Keratinocyte (primary cell): Measurements from ENCODE around the gene RASAL2. TPM values are rescaled to one million over a fixed set of nuclear protein-coding genes. Genes with fewer than 3 reads are reported as not detected.

Experiments
- DNase-seq: peaks from one replicate; pipeline ENCODE4 v3.0.0-alpha.2; 2011; ENCODE audit warnings: low read depth, missing footprints, low spot score
- FAIRE-seq: peaks from 2 replicates; lab custom pipeline; 2011; peaks lifted over from hg19 to GRCh38; lab: Jason Lieb, UNC
- H2AFZ ChIP-seq: 2 replicates; pipeline ENCODE4 v1.6.0; 2012; ENCODE audit warnings: low read length, control low read depth, inconsistent platforms; ENCODE audit not compliant: control insufficient read depth
- H3K27ac ChIP-seq: 2 replicates; pipeline ENCODE4 v1.5.1; 2011; ENCODE audit warnings: low read length; ENCODE audit not compliant: control insufficient read depth, insufficient read depth
- H3K27me3 ChIP-seq: 3 replicates; pipeline ENCODE4 v1.6.0; 2011; ENCODE audit warnings: low read length; ENCODE audit not compliant: control insufficient read depth, insufficient read depth; ENCODE audit errors: extremely low read depth
- H3K36me3 ChIP-seq, 2 experiments: 2 replicates in 1 of 2; 3 replicates in 1 of 2; pipeline ENCODE4 v1.5.1; 2011; ENCODE audit warnings: low read length in 2 of 2, mild to moderate bottlenecking in 1 of 2; ENCODE audit not compliant: control insufficient read depth in 2 of 2, insufficient read depth in 2 of 2; ENCODE audit errors: extremely low read depth in 1 of 2
- H3K4me1 ChIP-seq: 3 replicates; pipeline ENCODE4 v1.5.1; 2011; ENCODE audit warnings: low read length; ENCODE audit not compliant: control insufficient read depth, insufficient read depth; ENCODE audit errors: extremely low read depth
- H3K4me2 ChIP-seq: 3 replicates; pipeline ENCODE4 v1.6.0; 2011; ENCODE audit warnings: low read depth, low read length; ENCODE audit not compliant: control insufficient read depth, insufficient read depth; ENCODE audit errors: extremely low read depth
- H3K4me3 ChIP-seq, 3 experiments: fragments of 200-600 bp in 1 of 3; sonication (generic) in 1 of 3; 2 replicates in 2 of 3; 3 replicates in 1 of 3; pipeline ENCODE4 v1.5.1; 2011 to 2016; ENCODE audit warnings: low read length in 3 of 3, mild to moderate bottlenecking in 3 of 3, control low read depth in 2 of 3, inconsistent platforms in 1 of 3, low read depth in 1 of 3, mixed read lengths in 1 of 3, mixed run types in 1 of 3, moderate library complexity in 1 of 3; ENCODE audit not compliant: control insufficient read depth in 2 of 3, insufficient read depth in 2 of 3; ENCODE audit errors: extremely low read depth in 1 of 3
- H3K79me2 ChIP-seq: 2 replicates; pipeline ENCODE4 v1.6.0; 2012; ENCODE audit warnings: low read length; ENCODE audit not compliant: control insufficient read depth, insufficient read depth
- H3K9ac ChIP-seq: 3 replicates; pipeline ENCODE4 v1.6.0; 2011; ENCODE audit warnings: low read length; ENCODE audit not compliant: control insufficient read depth, insufficient read depth; ENCODE audit errors: extremely low read depth
- H3K9me1 ChIP-seq: 3 replicates; pipeline ENCODE4 v1.6.0; 2011; ENCODE audit warnings: low read length; ENCODE audit not compliant: control insufficient read depth, insufficient read depth; ENCODE audit errors: extremely low read depth
- H3K9me3 ChIP-seq: 2 replicates; pipeline ENCODE4 v1.5.1; 2012; ENCODE audit warnings: low read depth, low read length; ENCODE audit not compliant: control insufficient read depth
- H4K20me1 ChIP-seq: 3 replicates; pipeline ENCODE4 v1.6.0; 2011; ENCODE audit warnings: low read length; ENCODE audit not compliant: control insufficient read depth, insufficient read depth; ENCODE audit errors: extremely low read depth
- CTCF ChIP-seq, 3 experiments: IDR thresholded peaks in 1 of 3; conservative IDR thresholded peaks in 1 of 3; optimal IDR thresholded peaks in 1 of 3; 2 replicates in 2 of 3; 3 replicates in 1 of 3; pipeline versions ENCODE3 to v1.5.1; 2011; ENCODE audit warnings: low read length in 3 of 3, mild to moderate bottlenecking in 3 of 3, moderate library complexity in 2 of 3, control low read depth in 1 of 3, inconsistent platforms in 1 of 3; ENCODE audit not compliant: insufficient read depth in 2 of 3; ENCODE audit errors: extremely low read depth in 1 of 3
- EZH2 ChIP-seq: IDR thresholded peaks from one replicate; pipeline ENCODE4 v1.6.1; 2012; ENCODE audit warnings: inconsistent platforms, mild to moderate bottlenecking, low read length, moderate library complexity
- dilution Hi-C: fragments of 300-500 bp; cut with MboI; formaldehyde crosslinking; loops from one replicate; pipeline ENCODE4 v1.7.0; 2020; ENCODE audit warnings: low sequenced_read_pairs; ENCODE audit not compliant: extremely low pct_ligation_motif_present
- polyA plus RNA-seq, 5 experiments: library from polyadenylated mRNA; depleted of rRNA in 3 of 5; stranded (reverse) in 3 of 5; stranded (forward) in 1 of 5; unstranded in 1 of 5; fragments of >200 nt; gene quantifications; 1 replicate in 1 of 5; 2 replicates in 3 of 5; 3 replicates in 1 of 5; pipeline versions ENCODE4 v1.2.1 to v1.2.3, GENCODE V29; 2011 to 2012; ENCODE audit warnings: missing spikeins in 2 of 5, low read depth in 1 of 5, low replicate concordance in 1 of 5

RASAL2 gene
- polyA plus RNA-seq, 1 donor (not counting 4 experiments of a cell fraction or from before 2014, with no cell fraction given), result 27.2 TPM

DNA sequence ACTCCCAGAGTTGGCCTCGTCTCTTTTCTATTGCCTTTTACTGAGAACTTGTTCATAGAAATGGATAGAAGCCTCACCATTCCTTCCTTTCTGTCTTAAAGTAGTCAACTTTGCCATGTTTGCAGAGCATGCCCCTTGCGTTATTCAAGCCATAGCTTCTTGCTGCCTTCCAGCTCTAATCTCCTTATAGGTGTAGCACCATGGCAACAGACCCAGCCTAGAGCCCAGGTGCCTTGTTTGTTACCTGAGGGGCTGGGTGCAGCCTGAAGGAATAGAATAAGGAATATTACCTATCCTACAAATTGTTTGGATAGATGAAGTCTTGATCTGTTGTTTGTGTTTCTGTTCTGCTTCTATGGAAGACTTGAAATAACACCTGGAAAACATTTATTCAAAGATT lies 343.0 kb downstream of the RASAL2 start:
- H4K20me1 ChIP-seq, result no peaks in the 10 kb centered on the region
- H3K9me1 ChIP-seq, result no peaks in the 10 kb centered on the region
- H3K27me3 ChIP-seq, result no peaks in the 10 kb centered on the region
- H3K9ac ChIP-seq, result no peak overlapping the region
- no peak overlapping the region for H3K27ac ChIP-seq
- no peaks in the 10 kb centered on the region for H3K79me2 ChIP-seq
- dilution Hi-C loops, result no loop called here
- H3K4me1 ChIP-seq, result peaks cover 25% of the 10 kb centered on the region
- no peaks in the 10 kb centered on the region for H3K9me3 ChIP-seq
- peaks cover 0 to 7% of the 10 kb centered on the region in 2 experiments for H3K36me3 ChIP-seq
- no peak overlapping the region for H2AFZ ChIP-seq
- FAIRE-seq (no peak), DNase-seq (no peak)
- TF ChIP-seq EZH2, result no peak
- no peak for TF ChIP-seq CTCF (optimal IDR thresholded peaks at IDR 0.05 in 1 of 3, IDR thresholded peaks at IDR 0.05 in 1 of 3, conservative IDR thresholded peaks at IDR 0.05 in 1 of 3; ENCODE audit: extremely low read depth in 1 of 3, insufficient read depth in 2 of 3, low read length in 3 of 3)
- no peak overlapping the region for H3K4me2 ChIP-seq
- no peak overlapping the region for H3K4me3 ChIP-seq

DNA sequence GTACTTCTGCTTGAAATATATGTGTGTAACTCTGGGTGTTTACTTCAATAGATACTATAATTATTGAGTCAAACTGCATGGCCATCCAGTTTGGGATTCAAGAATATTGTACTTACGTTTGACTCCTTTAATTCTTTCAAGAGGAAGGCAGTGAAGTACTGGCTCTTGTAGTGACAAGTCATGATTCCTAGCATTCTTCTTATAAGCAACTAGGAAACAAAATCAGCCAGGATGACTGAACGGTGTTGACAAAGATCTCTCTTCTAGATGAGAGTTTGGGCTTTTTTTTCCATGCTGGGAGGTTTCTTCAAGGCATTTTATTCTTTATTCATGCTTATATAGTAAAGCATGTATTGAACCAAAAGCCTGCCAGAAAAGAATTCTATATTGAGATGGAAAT lies 344.5 kb downstream of the RASAL2 start:
- DNase-seq (no peak), FAIRE-seq (peak; percentile 61)
- Histone ChIP-seq H2AFZ (no peak overlapping the region), H3K4me3 (peak overlapping the region in 1 of 3 experiments; percentile 17), H4K20me1 (no peaks in the 10 kb centered on the region), H3K27ac (no peak overlapping the region), H3K4me2 (peak overlapping the region; percentile 30), H3K27me3 (no peaks in the 10 kb centered on the region), H3K79me2 (no peaks in the 10 kb centered on the region), H3K9me1 (no peaks in the 10 kb centered on the region), H3K36me3 (peaks cover 10 to 13% of the 10 kb centered on the region in 2 experiments), H3K9me3 (no peaks in the 10 kb centered on the region), H3K4me1 (peaks cover 25% of the 10 kb centered on the region), H3K9ac (no peak overlapping the region)
- no peak for TF ChIP-seq EZH2
- no peak for TF ChIP-seq CTCF (optimal IDR thresholded peaks at IDR 0.05 in 1 of 3, IDR thresholded peaks at IDR 0.05 in 1 of 3, conservative IDR thresholded peaks at IDR 0.05 in 1 of 3; ENCODE audit: extremely low read depth in 1 of 3, insufficient read depth in 2 of 3, low read length in 3 of 3)
- dilution Hi-C loops, result no loop called here
